NCI-H1694 treated with DMSO at 0.1 percent for 48 hours (cell line): ENCODE results near the gene NPB.
A peak's percentile ranks its signal among the peaks of the same experiment; 100 is the strongest.

Experiments
- DNase-seq: peaks from one replicate; lab custom pipeline; 2025; lab: John Stamatoyannopoulos, UW

Gene NPB

GRCh38 chr17:81926451-81927151 lies 24.6 kb downstream of the NPB start:
- no peak for DNase-seq

GRCh38 chr17:81927152-81927652 lies 25.2 kb downstream of the NPB start:
- no peak for DNase-seq

GRCh38 chr17:81927653-81928543 lies 25.9 kb downstream of the NPB start, which contains the start of gene MAFG:
TSS of gene MAFG (minus strand) at chr17:81927735. CDS start at chr17:81923185, 4,550 bp downstream.
- DNase-seq = peak; percentile 95

- no peak for DNase-seq
These were observed 26.7 kb downstream of the NPB start for GRCh38 chr17:81928544-81929252.

GRCh38 chr17:81929253-81930141 lies 27.5 kb downstream of the NPB start:
- no peak for DNase-seq

GRCh38 chr17:81930142-81931125 lies 28.4 kb downstream of the NPB start:
- peak; percentile 45 for DNase-seq

- no peak for DNase-seq
These were observed 29.1 kb downstream of the NPB start for GRCh38 chr17:81931189-81931556.

GRCh38 chr17:81931557-81932332 lies 29.7 kb downstream of the NPB start:
- DNase-seq = peak; percentile 91

GRCh38 chr17:81932333-81932983 lies 30.4 kb downstream of the NPB start:
- no peak for DNase-seq

- no peak for DNase-seq
These were observed 31.2 kb downstream of the NPB start for GRCh38 chr17:81933178-81933699.

- no peak for DNase-seq
These were observed 32.2 kb downstream of the NPB start for GRCh38 chr17:81934098-81934757.

- DNase-seq = no peak
These were observed 33.0 kb downstream of the NPB start for GRCh38 chr17:81934850-81935708.

GRCh38 chr17:81935709-81936084 lies 33.7 kb downstream of the NPB start:
- DNase-seq = no peak

GRCh38 chr17:81939218-81939617 lies 37.2 kb downstream of the NPB start:
- DNase-seq = no peak

GRCh38 chr17:81939881-81940385 lies 37.9 kb downstream of the NPB start:
- no peak for DNase-seq

- DNase-seq = no peak
These were observed 38.8 kb downstream of the NPB start for GRCh38 chr17:81940538-81941483.
